Measurements from ENCODE around the gene TECRL.

GRCh38 chr4:64250061-64250460, 159.2 kb downstream of the TECRL start:
- TF ChIP-seq SIN3A (IDR thresholded peaks at IDR 0.05; ENCODE audit: borderline replicate concordance, insufficient read depth, low read depth, low read length) = no peak
- no peak for TF ChIP-seq TCF7L2 (IDR thresholded peaks at IDR 0.05; ENCODE audit: low read depth, low read length)
- no peak for TF ChIP-seq CTCF (IDR thresholded peaks at IDR 0.05)
- no peak for TF ChIP-seq POLR2AphosphoS5 (IDR thresholded peaks at IDR 0.05; ENCODE audit: low read depth, low read length)
- TF ChIP-seq REST (IDR thresholded peaks at IDR 0.05; ENCODE audit: insufficient read depth in 1 of 2, low read depth in 2 of 2, low read length in 1 of 2) = no peak

Measured in Panc1 (cell line).